HUES48 (cell line): ENCODE measurements around the gene PDZRN4.
"Not testable (repeated sequence)": the region's sequence is repeated elsewhere in the genome, so short reads cannot be mapped to it uniquely, and the experiment has no call there.

Experiments
- H3K27ac ChIP-seq: one replicate; pipeline ENCODE4 v1.7.0; 2013; ENCODE audit warnings: low read depth, low read length, inconsistent platforms
- H3K27me3 ChIP-seq: 2 replicates; pipeline ENCODE4 v1.6.1; 2013; ENCODE audit warnings: mild to moderate bottlenecking, low read length; ENCODE audit not compliant: control insufficient read depth, insufficient read depth
- H3K36me3 ChIP-seq: 2 replicates; pipeline ENCODE4 v1.6.1; 2013; ENCODE audit warnings: low read length; ENCODE audit not compliant: control insufficient read depth, insufficient read depth
- H3K4me1 ChIP-seq: 2 replicates; pipeline ENCODE4 v1.6.1; 2013; ENCODE audit warnings: mild to moderate bottlenecking, low read length; ENCODE audit not compliant: control insufficient read depth, insufficient read depth
- H3K4me3 ChIP-seq: 2 replicates; pipeline ENCODE4 v1.5.1; 2013; ENCODE audit warnings: mild to moderate bottlenecking, low read depth, low read length
- H3K9ac ChIP-seq: 2 replicates; pipeline ENCODE4 v1.6.1; 2013; ENCODE audit warnings: mild to moderate bottlenecking, low read depth, low read length, moderate library complexity
- H3K9me3 ChIP-seq: 2 replicates; pipeline ENCODE4 v1.6.1; 2013; ENCODE audit warnings: low read length; ENCODE audit not compliant: control insufficient read depth, insufficient read depth

Gene PDZRN4

GRCh38 chr12:41188841-41189394, 798 bp downstream of the PDZRN4 start:
- Histone ChIP-seq H3K27ac (no peak overlapping the region), H3K4me1 (peaks cover 4% of the 10 kb centered on the region; the same call in 1 of the 2 replicates), H3K4me3 (peak overlapping the region; percentile 53), H3K27me3 (peaks cover 48% of the 10 kb centered on the region), H3K9ac (no peak overlapping the region), H3K9me3 (no peaks in the 10 kb centered on the region), H3K36me3 (no peaks in the 10 kb centered on the region)

- Histone ChIP-seq H3K27ac (no peak overlapping the region), H3K4me3 (peak overlapping the region; percentile 53), H3K27me3 (peaks cover 48% of the 10 kb centered on the region), H3K9me3 (no peaks in the 10 kb centered on the region), H3K36me3 (no peaks in the 10 kb centered on the region), H3K4me1 (peaks cover 4% of the 10 kb centered on the region; the same call in 1 of the 2 replicates), H3K9ac (no peak overlapping the region)
Observed at GRCh38 chr12:41189395-41190251, 1.5 kb downstream of the PDZRN4 start.

GRCh38 chr12:41190338-41190737, 2.2 kb downstream of the PDZRN4 start:
- peaks cover 4% of the 10 kb centered on the region; the same call in 1 of the 2 replicates for H3K4me1 ChIP-seq
- H3K9ac ChIP-seq = no peak overlapping the region
- peaks cover 48% of the 10 kb centered on the region for H3K27me3 ChIP-seq
- no peaks in the 10 kb centered on the region for H3K9me3 ChIP-seq
- H3K4me3 ChIP-seq = peak overlapping the region; percentile 53
- H3K27ac ChIP-seq = no peak overlapping the region
- H3K36me3 ChIP-seq = no peaks in the 10 kb centered on the region

- H3K4me1 ChIP-seq, H3K9ac ChIP-seq, H3K36me3 ChIP-seq, H3K9me3 ChIP-seq, H3K4me3 ChIP-seq, H3K27ac ChIP-seq: not testable (repeated sequence)
- peaks cover 45% of the 10 kb centered on the region for H3K27me3 ChIP-seq
Observed at GRCh38 chr12:41191549-41191948, 3.4 kb downstream of the PDZRN4 start.

- Histone ChIP-seq H3K4me1 (peaks cover 4% of the 10 kb centered on the region; the same call in 1 of the 2 replicates), H3K9ac (no peak overlapping the region), H3K27ac (no peak overlapping the region)
Observed at GRCh38 chr12:41193311-41193710, 5.2 kb downstream of the PDZRN4 start.

GRCh38 chr12:41202051-41202450, 13.9 kb downstream of the PDZRN4 start:
- peaks cover 2% of the 10 kb centered on the region; the same call in 1 of the 2 replicates for H3K4me1 ChIP-seq
- no peaks in the 10 kb centered on the region for H3K9me3 ChIP-seq
- no peaks in the 10 kb centered on the region for H3K27me3 ChIP-seq
- H3K4me3 ChIP-seq = no peak overlapping the region
- no peaks in the 10 kb centered on the region for H3K36me3 ChIP-seq
- no peak overlapping the region for H3K9ac ChIP-seq
- peak overlapping the region; percentile 46 for H3K27ac ChIP-seq

More at GRCh38 chr12:41193311-41193710, 5.2 kb downstream of the PDZRN4 start:
- Histone ChIP-seq H3K27me3 (peaks cover 28% of the 10 kb centered on the region), H3K9me3 (no peaks in the 10 kb centered on the region), H3K36me3 (no peaks in the 10 kb centered on the region), H3K4me3 (no peak overlapping the region)

- no peak overlapping the region for H3K4me3 ChIP-seq
Observed at GRCh38 chr12:41205070-41205709, 17.1 kb downstream of the PDZRN4 start.

GRCh38 chr12:41206298-41206697, 18.2 kb downstream of the PDZRN4 start:
- no peaks in the 10 kb centered on the region for H3K9me3 ChIP-seq
- H3K9ac ChIP-seq = no peak overlapping the region
- peaks cover 2% of the 10 kb centered on the region; the same call in 1 of the 2 replicates for H3K4me1 ChIP-seq
- no peak overlapping the region for H3K4me3 ChIP-seq
- H3K36me3 ChIP-seq = no peaks in the 10 kb centered on the region
- no peak overlapping the region for H3K27ac ChIP-seq
- no peaks in the 10 kb centered on the region for H3K27me3 ChIP-seq

More at GRCh38 chr12:41205070-41205709, 17.1 kb downstream of the PDZRN4 start:
- H3K4me1 ChIP-seq = peaks cover 2% of the 10 kb centered on the region; the same call in 1 of the 2 replicates
- H3K9me3 ChIP-seq = no peaks in the 10 kb centered on the region
- no peak overlapping the region for H3K27ac ChIP-seq
- H3K9ac ChIP-seq = no peak overlapping the region
- H3K36me3 ChIP-seq = no peaks in the 10 kb centered on the region
- H3K27me3 ChIP-seq = no peaks in the 10 kb centered on the region

- H3K27me3 ChIP-seq = no peaks in the 10 kb centered on the region
- no peak overlapping the region for H3K4me3 ChIP-seq
- H3K27ac ChIP-seq = no peak overlapping the region
- no peak overlapping the region for H3K9ac ChIP-seq
- no peaks in the 10 kb centered on the region for H3K9me3 ChIP-seq
- no peaks in the 10 kb centered on the region for H3K4me1 ChIP-seq
- H3K36me3 ChIP-seq = no peaks in the 10 kb centered on the region
Observed at GRCh38 chr12:41211448-41211847, 23.3 kb downstream of the PDZRN4 start.

GRCh38 chr12:41212625-41213024, 24.5 kb downstream of the PDZRN4 start:
- Histone ChIP-seq H3K27me3 (no peaks in the 10 kb centered on the region), H3K4me3 (no peak overlapping the region), H3K9ac (no peak overlapping the region), H3K9me3 (no peaks in the 10 kb centered on the region), H3K36me3 (no peaks in the 10 kb centered on the region), H3K27ac (no peak overlapping the region), H3K4me1 (no peaks in the 10 kb centered on the region)

GRCh38 chr12:41213107-41213506, 25.0 kb downstream of the PDZRN4 start:
- H3K27me3 ChIP-seq = no peaks in the 10 kb centered on the region
- H3K4me3 ChIP-seq = no peak overlapping the region
- no peaks in the 10 kb centered on the region for H3K4me1 ChIP-seq
- no peaks in the 10 kb centered on the region for H3K36me3 ChIP-seq
- no peak overlapping the region for H3K27ac ChIP-seq
- no peak overlapping the region for H3K9ac ChIP-seq
- H3K9me3 ChIP-seq = no peaks in the 10 kb centered on the region
